NCI-H2196 treated with DMSO at 0.1 percent for 48 hours (cell line): Measurements from ENCODE around the gene TCHP.

Experiments used
- DNase-seq: peaks from one replicate; lab custom pipeline; 2025; ENCODE audit not compliant: unreplicated experiment; lab: John Stamatoyannopoulos, UW

TCHP gene

GRCh38 chr12:109961201-109961600, 61.1 kb downstream of the TCHP start:
- DNase-seq: no peak

- no peak for DNase-seq
Measured at GRCh38 chr12:109961612-109962011, 61.5 kb downstream of the TCHP start.

- DNase-seq: no peak
Measured at GRCh38 chr12:109962398-109962797, 62.3 kb downstream of the TCHP start.

- DNase-seq: no peak
Measured at GRCh38 chr12:109963330-109963729, 63.3 kb downstream of the TCHP start.

GRCh38 chr12:109963743-109964429, 63.8 kb downstream of the TCHP start:
- DNase-seq: no peak

- no peak for DNase-seq
Measured at GRCh38 chr12:109966546-109966945, 66.5 kb downstream of the TCHP start.

GRCh38 chr12:109967383-109968031, 67.4 kb downstream of the TCHP start:
- no peak for DNase-seq
